ENCODE measurements around the gene ARHGAP10. TPM values are rescaled to one million over a fixed set of nuclear protein-coding genes. Genes with fewer than 3 reads are reported as not detected.
"Not testable (repeated sequence)": the region's sequence is repeated elsewhere in the genome, so short reads cannot be mapped to it uniquely, and the experiment has no call there.

Gene ARHGAP10
- total RNA-seq, 1 experiment from 2014 or later: 9.7 TPM

- H3K36me3 ChIP-seq (replicated peaks; ENCODE audit: control insufficient read depth, insufficient read depth, low read length): no peaks in the 10 kb centered on the region
- no peak overlapping the region for H3K4me3 ChIP-seq (ENCODE audit: insufficient read depth, low read depth, low read length)
- DNase-seq: no peak
- no peaks in the 10 kb centered on the region for H3K27me3 ChIP-seq (ENCODE audit: control insufficient read depth, insufficient read depth, low read length)
Observed at GRCh38 chr4:147994491-147995385, 262.9 kb downstream of the ARHGAP10 start.

GRCh38 chr4:147996859-147997258 lies 265.0 kb downstream of the ARHGAP10 start:
- no peaks in the 10 kb centered on the region for H3K36me3 ChIP-seq (replicated peaks; ENCODE audit: control insufficient read depth, insufficient read depth, low read length)
- no peak overlapping the region for H3K4me3 ChIP-seq (ENCODE audit: insufficient read depth, low read depth, low read length)
- no peaks in the 10 kb centered on the region for H3K27me3 ChIP-seq (ENCODE audit: control insufficient read depth, insufficient read depth, low read length)
- no peak for DNase-seq

GRCh38 chr4:148000038-148000437 lies 268.1 kb downstream of the ARHGAP10 start:
- H3K27me3 ChIP-seq (ENCODE audit: control insufficient read depth, insufficient read depth, low read length); H3K4me3 ChIP-seq (ENCODE audit: insufficient read depth, low read depth, low read length); DNase-seq; H3K36me3 ChIP-seq (replicated peaks; ENCODE audit: control insufficient read depth, insufficient read depth, low read length): not testable (repeated sequence)

GRCh38 chr4:148004228-148004857 lies 272.5 kb downstream of the ARHGAP10 start:
- no peak overlapping the region for H3K4me3 ChIP-seq (ENCODE audit: insufficient read depth, low read depth, low read length)
- DNase-seq: no peak
- H3K27me3 ChIP-seq (ENCODE audit: control insufficient read depth, insufficient read depth, low read length): no peaks in the 10 kb centered on the region
- H3K36me3 ChIP-seq (replicated peaks; ENCODE audit: control insufficient read depth, insufficient read depth, low read length): no peaks in the 10 kb centered on the region

GRCh38 chr4:148006001-148006400 lies 274.1 kb downstream of the ARHGAP10 start:
- H3K36me3 ChIP-seq (replicated peaks; ENCODE audit: control insufficient read depth, insufficient read depth, low read length): no peaks in the 10 kb centered on the region
- H3K27me3 ChIP-seq (ENCODE audit: control insufficient read depth, insufficient read depth, low read length): no peaks in the 10 kb centered on the region
- no peak overlapping the region for H3K4me3 ChIP-seq (ENCODE audit: insufficient read depth, low read depth, low read length)
- DNase-seq: no peak

GRCh38 chr4:148007314-148007760 lies 275.4 kb downstream of the ARHGAP10 start:
- Histone ChIP-seq H3K27me3 (ENCODE audit: control insufficient read depth, insufficient read depth, low read length) (no peaks in the 10 kb centered on the region), H3K4me3 (ENCODE audit: insufficient read depth, low read depth, low read length) (no peak overlapping the region), H3K36me3 (replicated peaks; ENCODE audit: control insufficient read depth, insufficient read depth, low read length) (no peaks in the 10 kb centered on the region)
- DNase-seq: no peak

- Histone ChIP-seq H3K27me3 (ENCODE audit: control insufficient read depth, insufficient read depth, low read length) (no peaks in the 10 kb centered on the region), H3K4me3 (ENCODE audit: insufficient read depth, low read depth, low read length) (no peak overlapping the region), H3K36me3 (replicated peaks; ENCODE audit: control insufficient read depth, insufficient read depth, low read length) (no peaks in the 10 kb centered on the region)
- no peak for DNase-seq
Observed at GRCh38 chr4:148007792-148008191, 275.9 kb downstream of the ARHGAP10 start.

- Histone ChIP-seq H3K27me3 (ENCODE audit: control insufficient read depth, insufficient read depth, low read length) (no peaks in the 10 kb centered on the region), H3K4me3 (ENCODE audit: insufficient read depth, low read depth, low read length) (no peak overlapping the region), H3K36me3 (replicated peaks; ENCODE audit: control insufficient read depth, insufficient read depth, low read length) (no peaks in the 10 kb centered on the region)
- peak; percentile 16 for DNase-seq
Observed at GRCh38 chr4:148015058-148015457, 283.2 kb downstream of the ARHGAP10 start.

GRCh38 chr4:148015468-148015867 lies 283.6 kb downstream of the ARHGAP10 start:
- H3K4me3 ChIP-seq (ENCODE audit: insufficient read depth, low read depth, low read length): no peak overlapping the region
- no peaks in the 10 kb centered on the region for H3K27me3 ChIP-seq (ENCODE audit: control insufficient read depth, insufficient read depth, low read length)
- no peaks in the 10 kb centered on the region for H3K36me3 ChIP-seq (replicated peaks; ENCODE audit: control insufficient read depth, insufficient read depth, low read length)
- DNase-seq: no peak

- H3K27me3 ChIP-seq (ENCODE audit: control insufficient read depth, insufficient read depth, low read length): no peaks in the 10 kb centered on the region
- no peaks in the 10 kb centered on the region for H3K36me3 ChIP-seq (replicated peaks; ENCODE audit: control insufficient read depth, insufficient read depth, low read length)
- no peak overlapping the region for H3K4me3 ChIP-seq (ENCODE audit: insufficient read depth, low read depth, low read length)
- DNase-seq: no peak
Observed at GRCh38 chr4:148016063-148016637, 284.3 kb downstream of the ARHGAP10 start.

- no peaks in the 10 kb centered on the region for H3K27me3 ChIP-seq (ENCODE audit: control insufficient read depth, insufficient read depth, low read length)
- no peak overlapping the region for H3K4me3 ChIP-seq (ENCODE audit: insufficient read depth, low read depth, low read length)
- no peaks in the 10 kb centered on the region for H3K36me3 ChIP-seq (replicated peaks; ENCODE audit: control insufficient read depth, insufficient read depth, low read length)
- no peak for DNase-seq
Observed at GRCh38 chr4:148017801-148018200, 285.9 kb downstream of the ARHGAP10 start.

- H3K36me3 ChIP-seq (replicated peaks; ENCODE audit: control insufficient read depth, insufficient read depth, low read length): no peaks in the 10 kb centered on the region
- H3K4me3 ChIP-seq (ENCODE audit: insufficient read depth, low read depth, low read length): no peak overlapping the region
- DNase-seq: no peak
- H3K27me3 ChIP-seq (ENCODE audit: control insufficient read depth, insufficient read depth, low read length): no peaks in the 10 kb centered on the region
Observed at GRCh38 chr4:148021686-148022085, 289.8 kb downstream of the ARHGAP10 start.

- no peaks in the 10 kb centered on the region for H3K27me3 ChIP-seq (ENCODE audit: control insufficient read depth, insufficient read depth, low read length)
- no peak for DNase-seq
- no peaks in the 10 kb centered on the region for H3K36me3 ChIP-seq (replicated peaks; ENCODE audit: control insufficient read depth, insufficient read depth, low read length)
- H3K4me3 ChIP-seq (ENCODE audit: insufficient read depth, low read depth, low read length): no peak overlapping the region
Observed at GRCh38 chr4:148022975-148023374, 291.1 kb downstream of the ARHGAP10 start.

GRCh38 chr4:148023512-148024181 lies 291.8 kb downstream of the ARHGAP10 start:
- no peak for DNase-seq
- H3K4me3 ChIP-seq (ENCODE audit: insufficient read depth, low read depth, low read length): no peak overlapping the region
- H3K27me3 ChIP-seq (ENCODE audit: control insufficient read depth, insufficient read depth, low read length): no peaks in the 10 kb centered on the region
- no peaks in the 10 kb centered on the region for H3K36me3 ChIP-seq (replicated peaks; ENCODE audit: control insufficient read depth, insufficient read depth, low read length)
